PC-3 (cell line): ENCODE results near the gene LYZ.

Experiments
- EZH2 ChIP-seq: fragments of 300-600 bp; sonication (generic); IDR thresholded peaks from one replicate; pipeline ENCODE4 v1.6.1; 2017; ENCODE audit warnings: antibody characterized with exemption, mild to moderate bottlenecking, low read length; ENCODE audit not compliant: unreplicated experiment
- EZH2phosphoT487 ChIP-seq: fragments of 300-600 bp; sonication (generic); IDR thresholded peaks from 2 replicates; pipeline ENCODE4 v1.6.1; 2018; ENCODE audit warnings: mild to moderate bottlenecking, antibody characterized with exemption, low read length, borderline replicate concordance
- TF ChIP-seq, protein P1 (sequence below): fragments of 300-600 bp; sonication (generic); conservative IDR thresholded peaks from 2 replicates; pipeline ENCODE4 v1.5.1; 2017; ENCODE audit warnings: antibody characterized with exemption, low read depth, mild to moderate bottlenecking, low read length

DNA sequence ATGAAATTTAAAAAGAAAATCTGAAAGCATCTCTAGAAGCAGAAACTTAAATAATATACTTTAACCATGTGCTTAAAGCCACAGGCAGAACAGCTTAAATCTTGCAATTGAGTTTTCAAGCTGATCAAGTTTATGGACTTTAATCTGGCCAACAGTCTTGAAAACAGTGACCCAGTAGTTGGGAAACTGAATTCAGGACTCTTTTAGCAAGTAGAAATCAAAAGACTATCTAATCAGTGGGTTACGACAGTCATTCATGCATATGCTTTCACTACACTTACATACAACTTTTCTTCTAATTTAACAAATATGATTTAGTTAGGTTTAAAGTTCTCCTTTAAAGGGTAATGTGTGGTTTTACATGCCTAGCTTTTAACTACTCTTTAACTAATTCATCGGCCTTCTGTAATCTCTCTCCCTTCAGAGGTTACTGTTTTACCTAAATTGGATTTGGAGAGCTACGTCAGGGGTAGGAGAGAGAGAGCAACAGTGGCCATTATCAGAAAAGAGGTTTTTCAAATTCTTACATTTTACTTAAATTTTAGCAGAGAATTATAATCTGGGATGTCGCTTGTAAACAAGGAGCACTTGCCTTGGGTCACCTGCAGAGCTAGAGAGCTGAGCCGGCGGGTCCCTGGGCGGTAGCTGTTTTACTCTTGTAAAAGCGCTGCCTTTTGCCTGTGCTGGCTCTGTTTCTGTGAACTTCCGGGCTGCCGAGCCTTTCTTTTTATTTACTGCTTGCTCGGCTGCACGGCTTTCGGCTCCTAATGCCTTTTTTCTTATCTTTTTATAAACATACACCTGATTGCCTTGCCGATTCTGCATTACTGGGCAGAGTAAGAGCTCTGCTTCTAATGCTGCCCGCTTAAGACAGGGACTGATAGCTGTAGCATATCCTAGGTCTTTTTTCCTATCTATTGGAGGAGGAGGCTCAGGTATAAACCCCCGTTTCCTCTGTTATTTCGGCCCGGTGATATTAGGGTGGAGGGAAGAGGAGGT is 17.4 kb upstream of the LYZ start:
- TF ChIP-seq, protein P1, sequence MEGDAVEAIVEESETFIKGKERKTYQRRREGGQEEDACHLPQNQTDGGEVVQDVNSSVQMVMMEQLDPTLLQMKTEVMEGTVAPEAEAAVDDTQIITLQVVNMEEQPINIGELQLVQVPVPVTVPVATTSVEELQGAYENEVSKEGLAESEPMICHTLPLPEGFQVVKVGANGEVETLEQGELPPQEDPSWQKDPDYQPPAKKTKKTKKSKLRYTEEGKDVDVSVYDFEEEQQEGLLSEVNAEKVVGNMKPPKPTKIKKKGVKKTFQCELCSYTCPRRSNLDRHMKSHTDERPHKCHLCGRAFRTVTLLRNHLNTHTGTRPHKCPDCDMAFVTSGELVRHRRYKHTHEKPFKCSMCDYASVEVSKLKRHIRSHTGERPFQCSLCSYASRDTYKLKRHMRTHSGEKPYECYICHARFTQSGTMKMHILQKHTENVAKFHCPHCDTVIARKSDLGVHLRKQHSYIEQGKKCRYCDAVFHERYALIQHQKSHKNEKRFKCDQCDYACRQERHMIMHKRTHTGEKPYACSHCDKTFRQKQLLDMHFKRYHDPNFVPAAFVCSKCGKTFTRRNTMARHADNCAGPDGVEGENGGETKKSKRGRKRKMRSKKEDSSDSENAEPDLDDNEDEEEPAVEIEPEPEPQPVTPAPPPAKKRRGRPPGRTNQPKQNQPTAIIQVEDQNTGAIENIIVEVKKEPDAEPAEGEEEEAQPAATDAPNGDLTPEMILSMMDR: no peak
- TF ChIP-seq EZH2phosphoT487 (no peak), EZH2 (no peak)
